Mammary epithelial cell (primary cell): ENCODE data around the gene MYO16.

ENCODE experiments used
- CTCF ChIP-seq, 2 donors: IDR thresholded peaks in 1 of 2; conservative IDR thresholded peaks in 1 of 2; 2 replicates each; pipeline ENCODE4 v1.5.1; 2011 to 2012; ENCODE audit warnings: inconsistent platforms in 2 of 2, low read length in 2 of 2, mild to moderate bottlenecking in 2 of 2, control low read depth in 1 of 2, low read depth in 1 of 2; ENCODE audit not compliant: insufficient read depth in 1 of 2; ENCODE audit errors: extremely low read depth in 1 of 2
- EZH2 ChIP-seq: IDR thresholded peaks from 2 replicates; pipeline ENCODE4 v1.6.1; 2012; ENCODE audit warnings: low read length, inconsistent platforms, borderline replicate concordance

GRCh38 chr13:108606424-108606823 lies 23.0 kb upstream of the MYO16 start:
- TF ChIP-seq EZH2 (no peak), CTCF (conservative IDR thresholded peaks at IDR 0.05 in 1 of 2, IDR thresholded peaks at IDR 0.05 in 1 of 2; ENCODE audit: extremely low read depth in 1 of 2, insufficient read depth in 1 of 2, low read depth in 1 of 2, low read length in 2 of 2) (no peak)
